B cell (primary cell): ENCODE measurements around the gene KIF26B. TPM values are rescaled to one million over a fixed set of nuclear protein-coding genes. Genes with fewer than 3 reads are reported as not detected.

Source experiments
- ATAC-seq: fragments of 200-7000 bp; cut with Tn5 transposase; one replicate; pipeline ENCODE4 v1.10.0; 2021; ENCODE audit warnings: low read depth, mild to moderate bottlenecking, moderate number of reproducible peaks, moderate library complexity
- CTCF ChIA-PET: fragments of 350-600 bp; sonication (Branson Sonifier 250); formaldehyde crosslinking; loops from one replicate; lab custom pipeline; 2021; ENCODE audit warnings: antibody characterized with exemption, inconsistent platforms; lab: Charles Lee
- POLR2A ChIA-PET: fragments of 350-600 bp; sonication (Branson Sonifier 250); formaldehyde crosslinking; loops from one replicate; lab custom pipeline; 2021; ENCODE audit warnings: antibody characterized with exemption; lab: Charles Lee
- DNase-seq: peaks from one replicate; pipeline ENCODE4 v3.0.0; 2013
- H2AFZ ChIP-seq: 2 replicates; pipeline ENCODE4 v1.6.1; 2012; ENCODE audit warnings: mild to moderate bottlenecking, low read depth, low read length; ENCODE audit not compliant: insufficient read depth, poor library complexity, severe bottlenecking
- H3K27ac ChIP-seq, 2 donors: 1 replicate in 1 of 2; 2 replicates in 1 of 2; pipeline ENCODE4 v1.5.1; 2012 to 2013; ENCODE audit warnings: low read length in 2 of 2, mild to moderate bottlenecking in 2 of 2, moderate library complexity in 1 of 2
- H3K27me3 ChIP-seq, 4 experiments: fragments of 200-600 bp in 1 of 4; sonication (generic) in 1 of 4; replicated peaks in 1 of 4; 1 replicate in 2 of 4; 2 replicates in 2 of 4; pipeline versions ENCODE4 v1.6.1 to v1.7.0; 2013 to 2016; ENCODE audit warnings: low read length in 3 of 4, mild to moderate bottlenecking in 2 of 4, mixed read lengths in 1 of 4, moderate library complexity in 1 of 4; ENCODE audit not compliant: insufficient read depth in 4 of 4, control insufficient read depth in 3 of 4; ENCODE audit errors: control extremely low read depth in 1 of 4
- H3K36me3 ChIP-seq, 2 experiments: replicated peaks in 1 of 2; 1 replicate in 1 of 2; 2 replicates in 1 of 2; pipeline versions ENCODE4 v1.6.1 to v1.7.1; 2013; ENCODE audit warnings: low read length in 1 of 2; ENCODE audit not compliant: insufficient read depth in 2 of 2, control insufficient read depth in 1 of 2; ENCODE audit errors: control extremely low read depth in 1 of 2, extremely low read depth in 1 of 2
- H3K4me1 ChIP-seq, 2 donors: fragments of 200-600 bp in 1 of 2; sonication (generic) in 1 of 2; 1 replicate in 1 of 2; 2 replicates in 1 of 2; pipeline versions ENCODE4 v1.5.1 to v1.6.1; 2013 to 2017; ENCODE audit warnings: low read length in 2 of 2; ENCODE audit not compliant: control insufficient read depth in 2 of 2, insufficient read depth in 2 of 2
- H3K4me2 ChIP-seq: replicated peaks from 2 replicates; pipeline ENCODE3; 2012; ENCODE audit warnings: mild to moderate bottlenecking, low read depth, low read length; ENCODE audit not compliant: poor library complexity, severe bottlenecking
- H3K4me3 ChIP-seq, 5 experiments: fragments of 200-600 bp in 1 of 5; sonication (generic) in 1 of 5; 1 replicate in 3 of 5; 2 replicates in 2 of 5; pipeline versions ENCODE4 v1.5.1 to v1.7.0; 2011 to 2016; ENCODE audit warnings: low read length in 4 of 5, mild to moderate bottlenecking in 4 of 5, low read depth in 2 of 5, control low read depth in 1 of 5, moderate library complexity in 1 of 5; ENCODE audit not compliant: insufficient read depth in 1 of 5; ENCODE audit errors: control extremely low read depth in 1 of 5, extremely low read depth in 1 of 5
- H3K79me2 ChIP-seq: fragments of 200-600 bp; sonication (generic); one replicate; pipeline ENCODE4 v1.6.0; 2016; ENCODE audit warnings: low read length; ENCODE audit not compliant: control insufficient read depth, insufficient read depth
- H3K9ac ChIP-seq: fragments of 200-600 bp; sonication (generic); 2 replicates; pipeline ENCODE4 v1.6.1; 2017; ENCODE audit warnings: mild to moderate bottlenecking, low read length, moderate library complexity
- H3K9me3 ChIP-seq, 3 donors: one replicate each; pipeline versions ENCODE4 v1.6.1 to v1.7.1; 2013; ENCODE audit warnings: low read length in 2 of 3; ENCODE audit not compliant: control insufficient read depth in 2 of 3, insufficient read depth in 1 of 3; ENCODE audit errors: control extremely low read depth in 1 of 3
- H4K20me1 ChIP-seq: 2 replicates; pipeline ENCODE4 v1.6.0; 2012; ENCODE audit warnings: mild to moderate bottlenecking, low read length; ENCODE audit not compliant: insufficient read depth, control insufficient read depth, poor library complexity, severe bottlenecking
- H3K27ac Mint-ChIP-seq: one replicate; pipeline ENCODE4 v1.8.0; 2021; ENCODE audit warnings: mixed read lengths
- H3K27me3 Mint-ChIP-seq: one replicate; pipeline ENCODE4 v1.8.0; 2021; ENCODE audit warnings: mixed read lengths
- H3K4me1 Mint-ChIP-seq: one replicate; pipeline ENCODE4 v1.8.0; 2021; ENCODE audit warnings: mixed read lengths
- H3K4me3 Mint-ChIP-seq: one replicate; pipeline ENCODE4 v1.8.0; 2021; ENCODE audit warnings: mixed read lengths
- H3K9me3 Mint-ChIP-seq: one replicate; pipeline ENCODE4 v1.8.0; 2022; ENCODE audit warnings: mixed read lengths; ENCODE audit not compliant: insufficient read depth
- EZH2 ChIP-seq: IDR thresholded peaks from 2 replicates; pipeline ENCODE4 v1.6.1; 2012; ENCODE audit warnings: borderline replicate concordance, low read depth, mild to moderate bottlenecking, moderate library complexity, low read length; ENCODE audit not compliant: insufficient read depth, poor library complexity, severe bottlenecking
- WGBS: methylation state at CpG from one replicate; pipeline ENCODE4 v1.1.5; 2013; ENCODE audit warnings: missing lambda C conversion rate; ENCODE audit not compliant: insufficient coverage; 5-methylcytosine and 5-hydroxymethylcytosine counted together
- intact Hi-C: fragments of 100-400 bp; cut with micrococcal nuclease; formaldehyde crosslinking; loops from one replicate; pipeline ENCODE4 v1.10.0; 2022
- polyA plus RNA-seq: library from polyadenylated mRNA; depleted of rRNA; stranded (reverse); fragments of >200 nt; gene quantifications from 2 replicates; pipeline ENCODE4 v1.2.3, GENCODE V29; 2012
- total RNA-seq, 2 donors: library from RNA; stranded (reverse); fragments of 120-200 nt in 1 of 2; gene quantifications; 1 replicate in 1 of 2; 2 replicates in 1 of 2; pipeline versions ENCODE4 v1.2.3 to v1.2.4, GENCODE V29; 2013 to 2022
- TF ChIP-seq, protein P1 (sequence below): fragments of 200-600 bp; IDR thresholded peaks from one replicate; pipeline ENCODE4 v1.8.0; 2022; ENCODE audit warnings: antibody characterized with exemption, mild to moderate bottlenecking

KIF26B gene
- total and polyA plus RNA-seq, 2 donors (not counting 1 experiment from before 2014, with no cell fraction given): 0.62 TPM; not detected in 1

DNA sequence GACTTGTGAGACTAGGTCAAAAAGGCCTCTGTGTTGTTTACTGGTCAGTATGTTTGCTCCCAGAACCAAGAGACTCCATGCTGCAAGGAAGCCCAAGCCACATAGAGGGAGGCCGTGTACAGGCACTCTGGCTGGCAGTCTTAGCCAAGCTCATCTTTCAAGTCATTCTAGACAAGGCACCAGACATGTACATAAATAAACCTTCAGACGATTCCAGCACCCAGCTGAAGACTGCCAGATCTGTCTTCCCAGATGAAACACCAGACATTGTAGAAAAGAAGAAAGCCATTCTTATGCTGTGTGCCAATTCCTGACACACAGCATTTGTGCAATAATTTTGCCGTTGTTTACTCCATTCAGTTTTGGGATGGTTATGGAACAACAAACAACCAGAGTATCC, 595.5 kb downstream of the KIF26B start:
- intact Hi-C loops: no loop called here
- no peak overlapping the region for H3K27ac ChIP-seq
- TF ChIP-seq EZH2: no peak
- TF ChIP-seq, protein P1, sequence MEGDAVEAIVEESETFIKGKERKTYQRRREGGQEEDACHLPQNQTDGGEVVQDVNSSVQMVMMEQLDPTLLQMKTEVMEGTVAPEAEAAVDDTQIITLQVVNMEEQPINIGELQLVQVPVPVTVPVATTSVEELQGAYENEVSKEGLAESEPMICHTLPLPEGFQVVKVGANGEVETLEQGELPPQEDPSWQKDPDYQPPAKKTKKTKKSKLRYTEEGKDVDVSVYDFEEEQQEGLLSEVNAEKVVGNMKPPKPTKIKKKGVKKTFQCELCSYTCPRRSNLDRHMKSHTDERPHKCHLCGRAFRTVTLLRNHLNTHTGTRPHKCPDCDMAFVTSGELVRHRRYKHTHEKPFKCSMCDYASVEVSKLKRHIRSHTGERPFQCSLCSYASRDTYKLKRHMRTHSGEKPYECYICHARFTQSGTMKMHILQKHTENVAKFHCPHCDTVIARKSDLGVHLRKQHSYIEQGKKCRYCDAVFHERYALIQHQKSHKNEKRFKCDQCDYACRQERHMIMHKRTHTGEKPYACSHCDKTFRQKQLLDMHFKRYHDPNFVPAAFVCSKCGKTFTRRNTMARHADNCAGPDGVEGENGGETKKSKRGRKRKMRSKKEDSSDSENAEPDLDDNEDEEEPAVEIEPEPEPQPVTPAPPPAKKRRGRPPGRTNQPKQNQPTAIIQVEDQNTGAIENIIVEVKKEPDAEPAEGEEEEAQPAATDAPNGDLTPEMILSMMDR: no peak
- peaks cover 0 to 6% of the 10 kb centered on the region in 2 donors for H3K4me1 ChIP-seq
- no peaks in the 10 kb centered on the region for H4K20me1 ChIP-seq
- Mint-ChIP-seq H3K4me1 (peaks cover 15% of the 10 kb centered on the region), H3K9me3 (peaks cover 2% of the 10 kb centered on the region), H3K27me3 (no peaks in the 10 kb centered on the region), H3K4me3 (no peak overlapping the region), H3K27ac (no peak overlapping the region)
- 94% methylated on average over 2 of the region's 3 CpGs for WGBS
- no peak overlapping the region for H3K9ac ChIP-seq
- H3K27me3 ChIP-seq: no peaks in the 10 kb centered on the region
- ChIA-PET POLR2A (no interaction called here), CTCF (no interaction called here)
- no peak overlapping the region for H2AFZ ChIP-seq
- no peak overlapping the region for H3K4me2 ChIP-seq
- H3K36me3 ChIP-seq: no peaks in the 10 kb centered on the region
- DNase-seq (no peak), ATAC-seq (no peak)
- no peak overlapping the region for H3K4me3 ChIP-seq
- no peaks in the 10 kb centered on the region for H3K79me2 ChIP-seq
- H3K9me3 ChIP-seq: peaks cover 0 to 4% (median 3%) of the 10 kb centered on the region in 3 donors

DNA sequence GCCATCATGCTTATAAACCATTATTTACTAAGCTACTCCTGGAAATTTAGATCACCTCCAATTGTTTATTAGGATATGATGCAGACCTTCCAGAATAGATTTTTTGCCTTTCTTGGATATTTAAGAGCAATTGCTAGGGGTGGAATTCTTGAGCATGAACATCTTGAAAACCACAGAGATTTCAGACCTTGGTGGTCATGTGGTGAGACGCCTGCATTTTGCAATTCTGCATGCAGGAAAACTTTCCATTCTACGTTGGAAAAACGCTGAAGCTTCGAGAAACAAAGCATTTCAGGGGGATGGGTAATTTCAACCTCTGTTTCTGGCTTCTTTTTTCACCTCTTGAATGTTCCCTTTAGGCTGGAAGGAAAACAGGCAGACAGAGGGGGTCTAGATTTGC, 596.3 kb downstream of the KIF26B start:
- CTCF ChIA-PET: no interaction called here
- Histone ChIP-seq H3K36me3 (no peaks in the 10 kb centered on the region), H2AFZ (no peak overlapping the region), H3K27ac (no peak overlapping the region), H3K4me3 (no peak overlapping the region), H4K20me1 (no peaks in the 10 kb centered on the region), H3K27me3 (no peaks in the 10 kb centered on the region), H3K4me2 (no peak overlapping the region), H3K4me1 (peaks cover 0 to 6% of the 10 kb centered on the region in 2 donors), H3K9ac (no peak overlapping the region), H3K79me2 (no peaks in the 10 kb centered on the region), H3K9me3 (peaks cover 0 to 9% (median 4%) of the 10 kb centered on the region in 3 donors)
- no peak overlapping the region for H3K27ac Mint-ChIP-seq
- no peak for DNase-seq
- H3K4me3 Mint-ChIP-seq: no peak overlapping the region
- TF ChIP-seq, protein P1: no peak
- no peak for TF ChIP-seq EZH2
- H3K9me3 Mint-ChIP-seq: peaks cover 4% of the 10 kb centered on the region
- POLR2A ChIA-PET: no interaction called here
- intact Hi-C loops: no loop called here
- no peaks in the 10 kb centered on the region for H3K27me3 Mint-ChIP-seq
- WGBS: 83% methylated on average over 4 of the region's 4 CpGs
- peaks cover 15% of the 10 kb centered on the region for H3K4me1 Mint-ChIP-seq
- ATAC-seq: no peak
